H1 (cell line): Measurements from ENCODE around the gene ATP6V1B1. TPM values are rescaled to one million over a fixed set of nuclear protein-coding genes. Genes with fewer than 3 reads are reported as not detected.

Source experiments
- ATF3 ChIP-seq: IDR thresholded peaks from 2 replicates; pipeline ENCODE4 v1.6.1; 2011; ENCODE audit warnings: low read depth, mild to moderate bottlenecking, low read length; ENCODE audit not compliant: insufficient read depth
- CBX8 ChIP-seq: fragments of 300-800, 300-1000 bp; sonication (generic); IDR thresholded peaks from 2 replicates; pipeline ENCODE4 v1.7.1; 2016; ENCODE audit warnings: low read depth, low read length, borderline replicate concordance
- CTBP2 ChIP-seq: IDR thresholded peaks from 2 replicates; pipeline ENCODE4 v1.7.0; 2011; ENCODE audit warnings: borderline replicate concordance, mild to moderate bottlenecking, moderate library complexity, mixed read lengths, low read length; ENCODE audit not compliant: insufficient read depth, insufficient read length
- GABPA ChIP-seq: IDR thresholded peaks from 2 replicates; pipeline ENCODE4 v1.6.1; 2011; ENCODE audit warnings: mild to moderate bottlenecking, low read length, moderate library complexity, borderline replicate concordance; ENCODE audit not compliant: insufficient read depth
- KDM5A ChIP-seq: fragments of 200-600 bp; IDR thresholded peaks from 2 replicates; pipeline ENCODE4 v1.7.1; 2012; ENCODE audit warnings: mild to moderate bottlenecking, low read length, inconsistent platforms, mixed read lengths
- NANOG ChIP-seq: IDR thresholded peaks from 2 replicates; pipeline ENCODE4 v1.6.1; 2011; ENCODE audit warnings: low read length, low read depth, mild to moderate bottlenecking, inconsistent platforms; ENCODE audit not compliant: insufficient read depth, poor library complexity, severe bottlenecking
- RFX5 ChIP-seq: IDR thresholded peaks from 2 replicates; pipeline ENCODE4 v1.6.1; 2011; ENCODE audit warnings: low read depth, low read length, improper control_type of control experiment, borderline replicate concordance
- TAF1 ChIP-seq: IDR thresholded peaks from 2 replicates; pipeline ENCODE4 v1.6.1; 2011; ENCODE audit warnings: mild to moderate bottlenecking, low read depth, low read length
- TEAD4 ChIP-seq: IDR thresholded peaks from 2 replicates; pipeline ENCODE4 v1.6.1; 2012; ENCODE audit warnings: low read depth, low read length, inconsistent platforms, mixed read lengths
- ZNF274 ChIP-seq: IDR thresholded peaks from 2 replicates; pipeline ENCODE4 v1.7.0; 2012; ENCODE audit warnings: low read length, borderline replicate concordance; ENCODE audit errors: extremely low read depth
- polyA plus RNA-seq, 7 experiments: library from polyadenylated mRNA; depleted of rRNA in 3 of 7; stranded (reverse) in 5 of 7; unstranded in 2 of 7; fragments of >200 nt in 5 of 7; fragments of 200-250 nt in 2 of 7; gene quantifications; 1 replicate in 5 of 7; 2 replicates in 1 of 7; 4 replicates in 1 of 7; pipeline versions ENCODE4 v1.2.1 to v1.2.3, GENCODE V29; 2011 to 2013; ENCODE audit warnings: missing spikeins in 2 of 7, mixed read lengths in 2 of 7
- total RNA-seq: library from RNA; stranded (reverse); fragmentation: NEBNext Ultra II Directional; extraction: Animal tissue kit (Norgen Biotek cat#: 25700); gene quantifications from 2 replicates; pipeline ENCODE4 v1.2.1, GENCODE V29; 2021

ATP6V1B1 gene
- total and polyA plus RNA-seq, 2 of the 8 experiments (the other 6 are each of a cell fraction or from before 2014, with no cell fraction given) = not detected

GRCh38 chr2:70986499-70987189 is 50.9 kb downstream of the ATP6V1B1 start (continued):
- TF ChIP-seq NANOG = no peak
- TF ChIP-seq KDM5A = no peak
- no peak for TF ChIP-seq CTBP2
- TF ChIP-seq TEAD4 = no peak
- no peak for TF ChIP-seq RFX5
- no peak for TF ChIP-seq CBX8
- no peak for TF ChIP-seq ZNF274
- TF ChIP-seq TAF1 = no peak
- no peak for TF ChIP-seq GABPA
- no peak for TF ChIP-seq ATF3
